HG03442 (cell line): Measurements from ENCODE around the gene FBXL12.
"Not testable (repeated sequence)": the region's sequence is repeated elsewhere in the genome, so short reads cannot be mapped to it uniquely, and the experiment has no call there.

Source experiments
- ATAC-seq: cut with Tn5 transposase; IDR thresholded peaks from one replicate; pipeline ENCODE4 v1.9.1; 2021; ENCODE audit warnings: mild to moderate bottlenecking, moderate library complexity; ENCODE audit not compliant: unreplicated experiment

Gene FBXL12

DNA sequence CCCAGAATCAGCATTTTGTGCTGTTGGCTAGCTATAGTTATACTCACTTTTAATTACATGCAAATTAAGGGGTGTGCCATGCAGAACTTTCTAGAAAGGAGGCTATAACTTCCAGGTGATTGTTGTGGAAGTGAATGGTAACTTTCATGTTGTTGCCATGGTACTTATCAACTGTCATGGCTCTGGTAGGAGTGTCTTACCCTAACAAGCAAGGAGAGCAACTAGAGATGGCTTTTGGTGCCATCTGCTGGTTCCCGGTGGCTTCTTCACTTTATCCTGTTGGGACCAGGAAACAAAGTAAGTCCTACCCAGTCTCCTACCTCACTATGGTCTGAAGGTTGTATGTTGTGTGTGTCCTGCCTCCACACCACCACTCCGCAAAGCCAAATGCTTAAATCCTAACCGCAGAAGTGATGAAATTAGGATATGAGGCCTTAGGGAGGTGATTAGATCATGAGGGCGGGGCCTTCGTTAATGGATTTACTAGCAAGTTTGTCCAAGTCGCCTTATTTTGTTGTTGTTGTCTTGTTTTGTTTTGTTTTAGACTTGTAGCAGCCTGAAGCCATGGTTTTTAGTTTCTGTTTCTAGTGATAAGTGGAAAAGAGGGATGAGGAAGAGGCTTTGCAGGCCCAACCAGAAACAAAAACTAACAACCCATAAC, 22.6 kb downstream of the FBXL12 start:
- no peak for ATAC-seq

DNA sequence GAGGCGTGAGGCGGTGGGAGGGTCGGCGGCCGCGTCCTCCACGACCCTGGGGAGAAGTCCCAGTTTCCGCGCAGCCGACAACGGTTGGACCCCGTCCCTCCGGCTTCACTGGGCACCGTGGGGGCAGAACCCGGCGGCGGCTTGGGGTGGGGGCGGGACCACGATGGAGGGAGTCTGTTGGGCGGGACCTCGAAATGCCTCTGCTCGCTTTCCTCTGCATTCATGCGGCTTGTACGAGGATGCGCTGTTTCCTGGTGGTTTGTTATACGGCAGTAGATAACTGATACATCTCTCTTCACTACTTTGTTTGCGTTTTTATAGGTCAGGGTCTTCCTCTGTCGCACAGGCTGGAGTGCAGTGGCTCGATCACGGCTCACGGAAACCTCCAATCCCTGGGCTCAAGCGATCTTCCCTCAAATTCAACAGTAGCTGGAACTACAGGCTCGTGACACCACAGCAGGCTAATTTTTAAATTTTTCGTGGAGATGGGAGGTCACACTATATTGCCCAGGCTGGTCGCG, 25.7 kb downstream of the FBXL12 start:
- no peak for ATAC-seq

GRCh38 chr19:9792206-9793070, 26.4 kb downstream of the FBXL12 start:
- ATAC-seq: peak; percentile 40

- ATAC-seq: peak; percentile 44
Measured at GRCh38 chr19:9791552-9792205, 27.2 kb downstream of the FBXL12 start.

- ATAC-seq: not testable (repeated sequence)
Measured at GRCh38 chr19:9791073-9791367, 27.9 kb downstream of the FBXL12 start.

GRCh38 chr19:9789579-9789978, 29.3 kb downstream of the FBXL12 start:
- ATAC-seq: not testable (repeated sequence)

GRCh38 chr19:9789066-9789465, 29.8 kb downstream of the FBXL12 start:
- ATAC-seq: no peak

DNA sequence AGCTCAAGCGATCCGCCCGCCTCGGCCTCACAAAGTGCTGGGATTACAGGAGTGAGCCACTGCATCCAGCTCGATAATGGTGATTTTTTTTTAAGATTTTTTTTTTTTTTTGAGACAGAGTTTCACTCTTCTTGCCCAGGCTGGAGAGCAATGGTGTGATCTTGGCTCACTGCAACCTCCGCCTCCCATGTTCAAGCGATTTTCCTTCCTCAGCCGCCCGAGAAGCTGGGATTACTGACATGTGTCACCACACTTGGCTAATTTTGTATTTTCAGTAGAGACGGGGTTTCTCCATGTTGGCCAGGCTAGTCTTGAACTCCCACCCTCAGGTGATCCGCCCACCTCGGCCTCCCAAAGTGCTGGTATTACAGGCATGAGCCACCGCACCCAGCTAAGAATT, 30.3 kb downstream of the FBXL12 start:
- not testable (repeated sequence) for ATAC-seq

DNA sequence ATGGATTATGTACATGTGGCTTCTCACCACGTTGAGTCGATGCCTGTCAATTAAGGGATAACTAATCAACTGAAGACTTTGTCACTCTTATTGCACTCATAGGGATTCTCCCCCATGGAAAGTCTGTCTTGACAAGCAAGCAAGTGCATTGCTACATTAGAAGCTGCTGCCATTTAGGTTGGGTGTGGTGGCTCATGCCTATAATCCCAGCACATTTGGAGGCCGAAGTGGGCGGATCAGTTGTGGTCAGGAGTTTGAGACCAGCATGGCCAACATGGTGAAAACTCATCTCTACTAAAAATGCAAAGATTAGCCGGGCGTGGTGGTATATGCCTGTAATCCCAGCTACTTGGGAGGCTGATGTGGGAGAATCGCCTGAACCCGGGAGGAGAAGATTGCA, 32.1 kb downstream of the FBXL12 start:
- no peak for ATAC-seq

DNA sequence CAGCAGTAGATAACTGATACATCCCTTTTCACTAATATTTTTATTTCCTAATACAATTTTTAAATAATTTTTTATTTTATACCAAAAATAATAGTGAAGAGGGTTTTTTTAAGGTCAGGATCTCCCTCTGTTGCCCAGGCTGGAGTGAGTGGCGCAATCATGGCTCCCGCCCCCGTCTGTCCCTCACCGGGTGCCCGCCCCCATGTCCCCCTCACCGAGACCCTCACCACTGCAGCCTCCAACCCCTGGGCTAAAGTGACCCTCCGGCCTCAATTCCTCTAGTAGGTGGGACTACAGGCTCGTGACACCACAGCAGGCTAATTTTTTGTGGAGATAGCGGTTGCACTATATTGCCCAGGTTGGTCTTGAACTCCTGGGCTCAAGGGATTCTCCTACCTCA, 32.5 kb downstream of the FBXL12 start:
- ATAC-seq: no peak

DNA sequence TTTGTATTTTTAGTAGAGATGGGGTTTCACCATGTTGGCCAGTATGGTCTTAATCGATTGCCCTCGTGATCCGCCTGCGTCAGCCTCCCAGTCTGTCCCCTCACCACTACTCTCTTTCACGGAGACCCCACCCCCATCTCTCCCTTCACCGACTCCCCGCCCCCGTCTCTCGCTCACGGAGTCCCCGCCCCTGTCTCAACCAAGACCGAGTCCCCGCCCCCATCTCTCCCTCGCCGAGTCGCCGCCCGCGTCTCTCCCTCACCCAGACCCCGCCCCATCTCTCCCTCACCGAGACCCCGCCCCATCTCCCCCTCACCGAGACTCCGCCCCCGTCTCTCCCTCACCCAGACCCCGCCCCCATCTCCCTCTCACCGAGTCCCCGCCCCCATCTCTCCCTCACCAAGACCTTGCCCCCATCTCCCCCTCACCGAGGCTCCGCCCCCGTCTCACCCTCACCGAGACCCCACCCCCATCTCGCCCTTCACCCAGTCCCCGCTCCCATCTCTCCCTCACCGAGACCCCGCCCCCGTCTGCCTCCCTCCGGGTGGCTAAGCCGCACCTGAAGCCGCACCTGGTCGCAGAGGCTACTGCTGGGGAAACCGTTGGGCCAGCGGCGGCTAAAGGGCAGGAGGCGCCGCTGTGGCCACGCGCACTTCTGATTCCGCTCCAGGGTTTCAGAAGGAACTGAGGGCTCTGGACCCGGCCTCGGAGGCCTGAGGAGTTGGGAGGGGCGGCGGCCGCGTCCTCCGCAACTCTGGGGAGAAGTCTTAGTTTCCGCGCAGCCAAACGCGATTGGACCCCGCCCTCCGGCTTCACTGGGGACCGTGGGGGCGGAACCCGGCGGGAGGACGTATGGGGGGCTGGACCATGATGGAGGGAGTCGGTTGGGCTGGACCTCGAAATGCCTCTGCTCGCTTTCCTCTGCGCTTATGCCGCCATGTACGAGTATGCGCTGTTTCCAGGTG, 33.2 kb downstream of the FBXL12 start:
- ATAC-seq: peak; percentile 66

GRCh38 chr19:9784163-9784496, 34.7 kb downstream of the FBXL12 start:
- ATAC-seq: not testable (repeated sequence)

- no peak for ATAC-seq
Measured at GRCh38 chr19:9782338-9782737, 36.5 kb downstream of the FBXL12 start.

DNA sequence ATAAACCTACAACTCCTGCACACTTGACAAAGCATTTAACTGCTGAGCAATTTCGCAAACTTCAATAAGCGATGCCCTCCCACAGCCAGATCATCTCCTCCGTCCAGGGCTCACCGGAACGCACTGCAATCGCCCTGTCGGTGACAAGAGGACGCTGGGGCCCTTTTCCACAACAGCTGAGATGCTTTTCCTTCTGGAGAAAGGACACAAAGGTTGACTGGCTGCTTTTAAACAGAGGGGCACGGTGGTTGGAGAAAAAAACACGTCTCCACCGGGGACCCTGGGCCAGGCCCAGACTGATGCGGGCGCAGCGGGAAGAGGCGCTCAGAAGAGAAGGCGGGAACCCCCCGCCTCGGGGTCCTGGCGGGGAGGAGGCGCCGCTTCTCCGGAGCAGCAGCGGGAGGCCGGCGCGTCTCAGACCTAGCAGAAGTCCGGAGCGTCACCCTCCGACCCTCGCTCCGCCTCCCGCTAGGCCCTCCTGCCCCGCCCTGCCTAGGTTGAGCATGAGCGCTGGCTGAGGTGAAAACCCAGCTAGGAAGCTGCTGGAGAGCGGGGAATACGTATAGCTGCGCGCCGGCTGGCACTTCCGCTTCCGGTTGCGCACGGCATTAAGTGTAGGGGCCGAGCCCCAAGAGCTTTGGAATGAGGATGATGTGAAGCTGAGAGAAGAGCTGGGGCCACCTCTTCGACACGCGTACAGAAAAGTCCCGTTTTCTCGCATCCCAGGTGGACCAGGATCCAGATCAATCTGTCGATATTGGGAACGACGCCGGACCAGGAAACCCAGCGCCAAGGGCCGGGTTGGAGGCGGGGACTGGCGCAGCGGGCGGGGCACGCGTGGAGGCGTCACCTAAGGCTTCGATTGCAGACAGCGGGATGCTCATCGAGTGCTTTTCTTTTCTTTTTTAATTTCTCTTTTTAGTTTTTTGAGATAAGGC, 50.4 kb downstream of the FBXL12 start, which contains the start of gene ZNF846:
Gene ZNF846 (minus strand): TSS at position 564 of the 938 bp plus-strand sequence. CDS start 3,788 bp downstream, outside the sequence.
- peak; percentile 96 for ATAC-seq
